B cell (primary cell): Measurements from ENCODE around the gene RPS3A. TPM values are rescaled to one million over a fixed set of nuclear protein-coding genes. Genes with fewer than 3 reads are reported as not detected.

Experiments
- ATAC-seq: fragments of 200-7000 bp; cut with Tn5 transposase; one replicate; pipeline ENCODE4 v1.10.0; 2021; ENCODE audit warnings: low read depth, mild to moderate bottlenecking, moderate number of reproducible peaks, moderate library complexity
- CTCF ChIA-PET: fragments of 350-600 bp; sonication (Branson Sonifier 250); formaldehyde crosslinking; loops from one replicate; lab custom pipeline; 2021; ENCODE audit warnings: antibody characterized with exemption, inconsistent platforms; lab: Charles Lee
- POLR2A ChIA-PET: fragments of 350-600 bp; sonication (Branson Sonifier 250); formaldehyde crosslinking; loops from one replicate; lab custom pipeline; 2021; ENCODE audit warnings: antibody characterized with exemption; lab: Charles Lee
- DNase-seq: peaks from one replicate; pipeline ENCODE4 v3.0.0; 2013
- H2AFZ ChIP-seq: 2 replicates; pipeline ENCODE4 v1.6.1; 2012; ENCODE audit warnings: mild to moderate bottlenecking, low read depth, low read length; ENCODE audit not compliant: insufficient read depth, poor library complexity, severe bottlenecking
- H3K27ac ChIP-seq, 2 donors: 1 replicate in 1 of 2; 2 replicates in 1 of 2; pipeline ENCODE4 v1.5.1; 2012 to 2013; ENCODE audit warnings: low read length in 2 of 2, mild to moderate bottlenecking in 2 of 2, moderate library complexity in 1 of 2
- H3K27me3 ChIP-seq, 4 experiments: fragments of 200-600 bp in 1 of 4; sonication (generic) in 1 of 4; replicated peaks in 1 of 4; 1 replicate in 2 of 4; 2 replicates in 2 of 4; pipeline versions ENCODE4 v1.6.1 to v1.7.0; 2013 to 2016; ENCODE audit warnings: low read length in 3 of 4, mild to moderate bottlenecking in 2 of 4, mixed read lengths in 1 of 4, moderate library complexity in 1 of 4; ENCODE audit not compliant: insufficient read depth in 4 of 4, control insufficient read depth in 3 of 4; ENCODE audit errors: control extremely low read depth in 1 of 4
- H3K36me3 ChIP-seq, 2 experiments: replicated peaks in 1 of 2; 1 replicate in 1 of 2; 2 replicates in 1 of 2; pipeline versions ENCODE4 v1.6.1 to v1.7.1; 2013; ENCODE audit warnings: low read length in 1 of 2; ENCODE audit not compliant: insufficient read depth in 2 of 2, control insufficient read depth in 1 of 2; ENCODE audit errors: control extremely low read depth in 1 of 2, extremely low read depth in 1 of 2
- H3K4me1 ChIP-seq, 2 donors: fragments of 200-600 bp in 1 of 2; sonication (generic) in 1 of 2; 1 replicate in 1 of 2; 2 replicates in 1 of 2; pipeline versions ENCODE4 v1.5.1 to v1.6.1; 2013 to 2017; ENCODE audit warnings: low read length in 2 of 2; ENCODE audit not compliant: control insufficient read depth in 2 of 2, insufficient read depth in 2 of 2
- H3K4me2 ChIP-seq: replicated peaks from 2 replicates; pipeline ENCODE3; 2012; ENCODE audit warnings: mild to moderate bottlenecking, low read depth, low read length; ENCODE audit not compliant: poor library complexity, severe bottlenecking
- H3K4me3 ChIP-seq, 5 experiments: fragments of 200-600 bp in 1 of 5; sonication (generic) in 1 of 5; 1 replicate in 3 of 5; 2 replicates in 2 of 5; pipeline versions ENCODE4 v1.5.1 to v1.7.0; 2011 to 2016; ENCODE audit warnings: low read length in 4 of 5, mild to moderate bottlenecking in 4 of 5, low read depth in 2 of 5, control low read depth in 1 of 5, moderate library complexity in 1 of 5; ENCODE audit not compliant: insufficient read depth in 1 of 5; ENCODE audit errors: control extremely low read depth in 1 of 5, extremely low read depth in 1 of 5
- H3K79me2 ChIP-seq: fragments of 200-600 bp; sonication (generic); one replicate; pipeline ENCODE4 v1.6.0; 2016; ENCODE audit warnings: low read length; ENCODE audit not compliant: control insufficient read depth, insufficient read depth
- H3K9ac ChIP-seq: fragments of 200-600 bp; sonication (generic); 2 replicates; pipeline ENCODE4 v1.6.1; 2017; ENCODE audit warnings: mild to moderate bottlenecking, low read length, moderate library complexity
- H3K9me3 ChIP-seq, 3 donors: one replicate each; pipeline versions ENCODE4 v1.6.1 to v1.7.1; 2013; ENCODE audit warnings: low read length in 2 of 3; ENCODE audit not compliant: control insufficient read depth in 2 of 3, insufficient read depth in 1 of 3; ENCODE audit errors: control extremely low read depth in 1 of 3
- H4K20me1 ChIP-seq: 2 replicates; pipeline ENCODE4 v1.6.0; 2012; ENCODE audit warnings: mild to moderate bottlenecking, low read length; ENCODE audit not compliant: insufficient read depth, control insufficient read depth, poor library complexity, severe bottlenecking
- H3K27ac Mint-ChIP-seq: one replicate; pipeline ENCODE4 v1.8.0; 2021; ENCODE audit warnings: mixed read lengths
- H3K27me3 Mint-ChIP-seq: one replicate; pipeline ENCODE4 v1.8.0; 2021; ENCODE audit warnings: mixed read lengths
- H3K4me1 Mint-ChIP-seq: one replicate; pipeline ENCODE4 v1.8.0; 2021; ENCODE audit warnings: mixed read lengths
- H3K4me3 Mint-ChIP-seq: one replicate; pipeline ENCODE4 v1.8.0; 2021; ENCODE audit warnings: mixed read lengths
- H3K9me3 Mint-ChIP-seq: one replicate; pipeline ENCODE4 v1.8.0; 2022; ENCODE audit warnings: mixed read lengths; ENCODE audit not compliant: insufficient read depth
- EZH2 ChIP-seq: IDR thresholded peaks from 2 replicates; pipeline ENCODE4 v1.6.1; 2012; ENCODE audit warnings: borderline replicate concordance, low read depth, mild to moderate bottlenecking, moderate library complexity, low read length; ENCODE audit not compliant: insufficient read depth, poor library complexity, severe bottlenecking
- WGBS: methylation state at CpG from one replicate; pipeline ENCODE4 v1.1.5; 2013; ENCODE audit warnings: missing lambda C conversion rate; ENCODE audit not compliant: insufficient coverage; 5-methylcytosine and 5-hydroxymethylcytosine counted together
- intact Hi-C: fragments of 100-400 bp; cut with micrococcal nuclease; formaldehyde crosslinking; loops from one replicate; pipeline ENCODE4 v1.10.0; 2022
- polyA plus RNA-seq: library from polyadenylated mRNA; depleted of rRNA; stranded (reverse); fragments of >200 nt; gene quantifications from 2 replicates; pipeline ENCODE4 v1.2.3, GENCODE V29; 2012
- total RNA-seq, 2 donors: library from RNA; stranded (reverse); fragments of 120-200 nt in 1 of 2; gene quantifications; 1 replicate in 1 of 2; 2 replicates in 1 of 2; pipeline versions ENCODE4 v1.2.3 to v1.2.4, GENCODE V29; 2013 to 2022
- TF ChIP-seq, protein P1 (sequence below): fragments of 200-600 bp; IDR thresholded peaks from one replicate; pipeline ENCODE4 v1.8.0; 2022; ENCODE audit warnings: antibody characterized with exemption, mild to moderate bottlenecking

RPS3A gene
- total and polyA plus RNA-seq, 2 donors (not counting 1 experiment from before 2014, with no cell fraction given) = 2,463 to 2,897 TPM

DNA sequence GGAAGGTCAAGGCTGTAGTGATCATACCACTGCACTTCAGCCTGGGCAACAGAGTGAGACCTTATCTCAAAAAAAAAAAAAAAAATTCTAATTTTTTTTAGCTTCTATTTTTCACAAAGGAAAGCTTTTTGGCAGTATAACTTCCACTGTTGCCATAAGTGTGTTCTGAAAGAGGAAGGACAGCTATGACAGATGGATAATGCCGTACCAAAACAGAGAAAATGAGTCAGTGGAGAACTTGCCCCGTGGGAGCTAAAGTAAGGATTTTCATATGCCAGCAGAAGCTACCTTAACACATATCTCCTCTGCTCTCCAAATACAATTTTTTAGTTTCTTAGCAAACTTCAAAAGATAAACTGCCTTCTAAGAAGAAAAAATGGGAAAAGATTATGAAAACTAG is 43.7 kb downstream of the RPS3A start:
- ChIA-PET CTCF (no interaction called here), POLR2A (no interaction called here)
- no peak for ATAC-seq
- Histone ChIP-seq H3K27me3 (no peaks in the 10 kb centered on the region), H2AFZ (no peak overlapping the region), H3K36me3 (no peaks in the 10 kb centered on the region), H4K20me1 (no peaks in the 10 kb centered on the region), H3K4me1 (no peaks in the 10 kb centered on the region), H3K9me3 (no peaks in the 10 kb centered on the region), H3K79me2 (no peaks in the 10 kb centered on the region), H3K4me2 (no peak overlapping the region), H3K9ac (no peak overlapping the region), H3K4me3 (no peak overlapping the region), H3K27ac (no peak overlapping the region)
- Mint-ChIP-seq H3K4me1 (no peaks in the 10 kb centered on the region), H3K27ac (no peak overlapping the region), H3K27me3 (no peaks in the 10 kb centered on the region), H3K4me3 (no peak overlapping the region), H3K9me3 (no peaks in the 10 kb centered on the region)
- intact Hi-C loops = no loop called here
- no CpG with 5 or more reads among the region's 2 CpGs for WGBS
- no peak for TF ChIP-seq EZH2
- TF ChIP-seq, protein P1, sequence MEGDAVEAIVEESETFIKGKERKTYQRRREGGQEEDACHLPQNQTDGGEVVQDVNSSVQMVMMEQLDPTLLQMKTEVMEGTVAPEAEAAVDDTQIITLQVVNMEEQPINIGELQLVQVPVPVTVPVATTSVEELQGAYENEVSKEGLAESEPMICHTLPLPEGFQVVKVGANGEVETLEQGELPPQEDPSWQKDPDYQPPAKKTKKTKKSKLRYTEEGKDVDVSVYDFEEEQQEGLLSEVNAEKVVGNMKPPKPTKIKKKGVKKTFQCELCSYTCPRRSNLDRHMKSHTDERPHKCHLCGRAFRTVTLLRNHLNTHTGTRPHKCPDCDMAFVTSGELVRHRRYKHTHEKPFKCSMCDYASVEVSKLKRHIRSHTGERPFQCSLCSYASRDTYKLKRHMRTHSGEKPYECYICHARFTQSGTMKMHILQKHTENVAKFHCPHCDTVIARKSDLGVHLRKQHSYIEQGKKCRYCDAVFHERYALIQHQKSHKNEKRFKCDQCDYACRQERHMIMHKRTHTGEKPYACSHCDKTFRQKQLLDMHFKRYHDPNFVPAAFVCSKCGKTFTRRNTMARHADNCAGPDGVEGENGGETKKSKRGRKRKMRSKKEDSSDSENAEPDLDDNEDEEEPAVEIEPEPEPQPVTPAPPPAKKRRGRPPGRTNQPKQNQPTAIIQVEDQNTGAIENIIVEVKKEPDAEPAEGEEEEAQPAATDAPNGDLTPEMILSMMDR = no peak
- DNase-seq = no peak

DNA sequence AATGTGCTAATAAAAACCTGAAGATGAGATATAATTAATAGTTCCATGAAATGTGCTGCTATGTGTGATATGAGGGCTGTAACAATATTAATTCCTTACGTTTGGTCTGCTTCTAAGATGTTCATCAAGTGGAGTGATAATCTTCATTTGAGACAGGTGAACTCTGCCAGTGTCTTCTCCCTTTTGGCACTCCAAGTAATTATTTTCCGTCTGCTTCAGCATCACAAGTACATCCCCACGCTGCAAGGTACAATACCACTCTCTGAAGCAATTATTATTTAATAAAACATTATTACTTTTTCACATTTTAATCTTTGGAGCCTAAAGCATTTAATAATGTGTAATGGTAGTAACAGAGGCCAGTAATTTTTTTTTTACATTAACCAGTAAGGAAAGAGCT is 44.4 kb downstream of the RPS3A start:
- Histone ChIP-seq H2AFZ (no peak overlapping the region), H4K20me1 (no peaks in the 10 kb centered on the region), H3K9ac (no peak overlapping the region), H3K79me2 (no peaks in the 10 kb centered on the region), H3K4me3 (no peak overlapping the region), H3K4me1 (no peaks in the 10 kb centered on the region), H3K9me3 (no peaks in the 10 kb centered on the region), H3K4me2 (no peak overlapping the region), H3K27ac (no peak overlapping the region), H3K36me3 (no peaks in the 10 kb centered on the region), H3K27me3 (no peaks in the 10 kb centered on the region)
- ATAC-seq (no peak), DNase-seq (no peak)
- WGBS = 100% methylated on average over 1 of the region's 3 CpGs
- Mint-ChIP-seq H3K9me3 (no peaks in the 10 kb centered on the region), H3K4me3 (no peak overlapping the region), H3K27ac (no peak overlapping the region), H3K4me1 (no peaks in the 10 kb centered on the region), H3K27me3 (no peaks in the 10 kb centered on the region)
- CTCF ChIA-PET = no interaction called here
- POLR2A ChIA-PET = no interaction called here
- TF ChIP-seq EZH2 = no peak
- TF ChIP-seq, protein P1 = no peak
- intact Hi-C loops = no loop called here
